Smooth muscle cell (in vitro differentiated cells): ENCODE data around the gene KIRREL3. TPM values are rescaled to one million over a fixed set of nuclear protein-coding genes. Genes with fewer than 3 reads are reported as not detected.

ENCODE experiments used
- DNase-seq: peaks from one replicate; lab custom pipeline; 2025; ENCODE audit not compliant: unreplicated experiment; lab: John Stamatoyannopoulos, UW
- H2AFZ ChIP-seq: fragments of 200-600 bp; sonication (generic); 2 replicates; pipeline ENCODE4 v1.6.0; 2016; ENCODE audit warnings: antibody characterized with exemption, low read depth, mild to moderate bottlenecking
- H3F3A ChIP-seq: fragments of 200-600 bp; sonication (generic); 2 replicates; pipeline ENCODE4 v1.6.0; 2017; ENCODE audit warnings: antibody characterized with exemption, low read depth
- H3K27ac ChIP-seq: fragments of 200-600 bp; sonication (generic); 2 replicates; pipeline ENCODE4 v1.5.1; 2016; ENCODE audit warnings: low read depth, mild to moderate bottlenecking
- H3K27me3 ChIP-seq: fragments of 200-600 bp; sonication (generic); 2 replicates; pipeline ENCODE4 v1.6.1; 2016; ENCODE audit warnings: low read depth, mild to moderate bottlenecking
- H3K36me3 ChIP-seq: fragments of 200-600 bp; sonication (generic); 2 replicates; pipeline ENCODE4 v1.5.1; 2016; ENCODE audit warnings: low read depth
- H3K4me1 ChIP-seq: fragments of 200-600 bp; sonication (generic); 2 replicates; pipeline ENCODE4 v1.5.1; 2016; ENCODE audit warnings: low read depth
- H3K4me2 ChIP-seq: fragments of 200-600 bp; sonication (generic); 2 replicates; pipeline ENCODE4 v1.6.0; 2016; ENCODE audit warnings: mild to moderate bottlenecking
- H3K4me3 ChIP-seq: fragments of 200-600 bp; sonication (generic); 2 replicates; pipeline ENCODE4 v1.5.1; 2016; ENCODE audit warnings: mild to moderate bottlenecking
- H3K79me2 ChIP-seq: fragments of 200-600 bp; sonication (generic); 2 replicates; pipeline ENCODE4 v1.6.0; 2016; ENCODE audit warnings: low read depth, mild to moderate bottlenecking
- H3K9ac ChIP-seq: fragments of 200-600 bp; sonication (generic); 2 replicates; pipeline ENCODE4 v1.6.0; 2016; ENCODE audit warnings: low read depth
- H3K9me3 ChIP-seq: fragments of 200-600 bp; sonication (generic); replicated peaks from 2 replicates; pipeline ENCODE4 v1.5.1; 2016; ENCODE audit warnings: low read depth
- H4K20me1 ChIP-seq: fragments of 200-600 bp; sonication (generic); 2 replicates; pipeline ENCODE4 v1.6.0; 2016; ENCODE audit warnings: low read depth
- WGBS: methylation state at CpG from one replicate; pipeline ENCODE4 v1.1.7; 2016; ENCODE audit warnings: low lambda C conversion rate; 5-methylcytosine and 5-hydroxymethylcytosine counted together
- polyA plus RNA-seq: library from polyadenylated mRNA; unstranded; fragments of >200 nt; fragmentation: Nextera tagmentation; extraction: Ambion mirVana; gene quantifications from 2 replicates; pipeline ENCODE4 v1.2.1, GENCODE V29; 2016
- total RNA-seq: library from RNA; depleted of rRNA; stranded (reverse); fragments of >200 nt; gene quantifications from 2 replicates; pipeline ENCODE4 v1.2.3, GENCODE V29; 2014
- TF ChIP-seq, protein P1 (sequence below): fragments of 200-600 bp; sonication (generic); IDR thresholded peaks from 2 replicates; pipeline ENCODE4 v1.5.1; 2017; ENCODE audit warnings: borderline replicate concordance, mild to moderate bottlenecking, antibody characterized with exemption; ENCODE audit not compliant: insufficient read depth, poor library complexity, severe bottlenecking

KIRREL3 gene
- total and polyA plus RNA-seq, 2 experiments from 2014 or later: 1.2 TPM; not detected in 1

DNA sequence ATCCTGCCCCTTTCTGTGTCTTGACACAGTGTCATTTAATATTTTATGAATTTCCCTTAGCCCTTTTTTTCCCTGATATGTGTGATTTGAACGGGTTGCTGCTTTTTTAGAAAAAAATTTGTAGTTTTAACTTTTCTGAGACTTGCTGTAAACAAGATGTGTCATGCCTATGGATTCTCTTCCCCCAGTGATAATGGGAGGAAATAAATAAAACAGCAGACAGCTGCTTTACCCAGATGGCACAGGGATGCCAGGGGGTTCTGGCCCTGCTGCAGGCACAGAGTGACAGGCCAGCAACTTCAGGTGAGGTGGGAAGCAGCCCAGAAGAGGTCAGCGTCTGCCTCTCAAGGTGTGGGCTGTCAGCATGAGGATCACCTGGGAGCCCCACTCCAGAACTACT is 266.9 kb downstream of the KIRREL3 start:
- Histone ChIP-seq H2AFZ (no peak overlapping the region), H4K20me1 (no peaks in the 10 kb centered on the region), H3K27me3 (peaks cover 5% of the 10 kb centered on the region), H3K4me2 (no peak overlapping the region), H3F3A (no peaks in the 10 kb centered on the region), H3K27ac (no peak overlapping the region), H3K9me3 (no peaks in the 10 kb centered on the region), H3K4me3 (no peak overlapping the region), H3K4me1 (no peaks in the 10 kb centered on the region), H3K36me3 (no peaks in the 10 kb centered on the region), H3K9ac (no peak overlapping the region), H3K79me2 (no peaks in the 10 kb centered on the region)
- DNase-seq: no peak
- 74% methylated on average over 2 of the region's 2 CpGs for WGBS
- TF ChIP-seq, protein P1, sequence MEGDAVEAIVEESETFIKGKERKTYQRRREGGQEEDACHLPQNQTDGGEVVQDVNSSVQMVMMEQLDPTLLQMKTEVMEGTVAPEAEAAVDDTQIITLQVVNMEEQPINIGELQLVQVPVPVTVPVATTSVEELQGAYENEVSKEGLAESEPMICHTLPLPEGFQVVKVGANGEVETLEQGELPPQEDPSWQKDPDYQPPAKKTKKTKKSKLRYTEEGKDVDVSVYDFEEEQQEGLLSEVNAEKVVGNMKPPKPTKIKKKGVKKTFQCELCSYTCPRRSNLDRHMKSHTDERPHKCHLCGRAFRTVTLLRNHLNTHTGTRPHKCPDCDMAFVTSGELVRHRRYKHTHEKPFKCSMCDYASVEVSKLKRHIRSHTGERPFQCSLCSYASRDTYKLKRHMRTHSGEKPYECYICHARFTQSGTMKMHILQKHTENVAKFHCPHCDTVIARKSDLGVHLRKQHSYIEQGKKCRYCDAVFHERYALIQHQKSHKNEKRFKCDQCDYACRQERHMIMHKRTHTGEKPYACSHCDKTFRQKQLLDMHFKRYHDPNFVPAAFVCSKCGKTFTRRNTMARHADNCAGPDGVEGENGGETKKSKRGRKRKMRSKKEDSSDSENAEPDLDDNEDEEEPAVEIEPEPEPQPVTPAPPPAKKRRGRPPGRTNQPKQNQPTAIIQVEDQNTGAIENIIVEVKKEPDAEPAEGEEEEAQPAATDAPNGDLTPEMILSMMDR: no peak

DNA sequence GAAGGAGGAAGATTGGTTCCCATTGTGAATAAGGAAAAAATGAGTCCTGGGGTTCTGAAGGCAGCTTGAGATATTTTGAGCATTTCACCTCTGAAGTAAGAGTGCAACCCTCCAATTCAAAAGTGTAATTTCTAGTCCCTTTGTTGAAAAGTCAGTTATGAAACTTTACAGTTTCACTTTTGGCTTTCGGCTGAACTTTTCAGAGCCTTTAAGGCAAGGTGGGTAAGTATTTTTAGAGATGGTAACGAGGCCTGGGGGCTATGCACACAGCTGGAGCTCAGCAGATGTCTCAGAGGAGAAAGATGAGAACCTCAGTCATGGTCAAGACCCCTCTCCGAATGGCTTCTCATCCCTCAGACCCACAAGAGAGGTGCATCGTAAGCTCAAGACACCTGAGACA is 267.6 kb downstream of the KIRREL3 start:
- H3K79me2 ChIP-seq: no peaks in the 10 kb centered on the region
- H3K27me3 ChIP-seq: peaks cover 5% of the 10 kb centered on the region
- H3K4me2 ChIP-seq: no peak overlapping the region
- no peaks in the 10 kb centered on the region for H3K36me3 ChIP-seq
- no peak for DNase-seq
- no peak overlapping the region for H2AFZ ChIP-seq
- H3F3A ChIP-seq: no peaks in the 10 kb centered on the region
- 63% methylated on average over 4 of the region's 4 CpGs for WGBS
- no peak overlapping the region for H3K27ac ChIP-seq
- no peak overlapping the region for H3K4me3 ChIP-seq
- H3K9ac ChIP-seq: no peak overlapping the region
- TF ChIP-seq, protein P1: no peak
- no peaks in the 10 kb centered on the region for H3K4me1 ChIP-seq
- H4K20me1 ChIP-seq: no peaks in the 10 kb centered on the region
- no peaks in the 10 kb centered on the region for H3K9me3 ChIP-seq

DNA sequence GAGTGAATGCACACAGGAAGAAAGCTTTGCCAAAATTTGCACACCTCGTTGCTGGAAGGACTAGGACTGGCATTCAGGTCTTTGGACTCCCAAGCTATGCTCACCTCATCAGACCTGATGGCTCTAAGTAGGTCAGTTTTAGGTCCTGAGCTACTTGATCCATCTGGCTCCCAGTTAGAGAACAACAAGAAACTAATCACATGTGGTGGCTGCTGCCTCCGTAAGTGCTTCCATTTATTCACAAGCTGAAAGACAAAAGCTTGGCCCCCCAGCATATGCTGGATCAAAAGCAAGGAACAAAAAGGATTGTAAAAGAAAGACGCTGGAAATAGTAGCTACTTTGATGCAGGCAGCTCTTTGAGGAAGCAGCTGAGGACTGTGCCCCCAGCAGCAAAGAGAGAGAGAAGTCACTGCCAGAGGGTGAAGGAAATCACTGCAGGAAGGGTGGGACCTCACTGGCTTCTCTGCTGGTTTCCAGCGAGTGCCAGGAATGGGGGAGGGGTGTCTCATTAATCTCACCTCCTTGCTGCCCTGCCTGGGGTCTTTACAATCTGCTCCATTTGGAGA is 268.9 kb downstream of the KIRREL3 start:
- no peaks in the 10 kb centered on the region for H3K4me1 ChIP-seq
- no peak overlapping the region for H2AFZ ChIP-seq
- H3K36me3 ChIP-seq: no peaks in the 10 kb centered on the region
- no peaks in the 10 kb centered on the region for H3F3A ChIP-seq
- no peak overlapping the region for H3K9ac ChIP-seq
- H3K27me3 ChIP-seq: peaks cover 11% of the 10 kb centered on the region
- H3K9me3 ChIP-seq: no peaks in the 10 kb centered on the region
- no peak for DNase-seq
- no peak overlapping the region for H3K4me2 ChIP-seq
- H3K79me2 ChIP-seq: no peaks in the 10 kb centered on the region
- 71% methylated on average over 4 of the region's 4 CpGs for WGBS
- no peak overlapping the region for H3K27ac ChIP-seq
- H4K20me1 ChIP-seq: no peaks in the 10 kb centered on the region
- H3K4me3 ChIP-seq: no peak overlapping the region
- TF ChIP-seq, protein P1: no peak

DNA sequence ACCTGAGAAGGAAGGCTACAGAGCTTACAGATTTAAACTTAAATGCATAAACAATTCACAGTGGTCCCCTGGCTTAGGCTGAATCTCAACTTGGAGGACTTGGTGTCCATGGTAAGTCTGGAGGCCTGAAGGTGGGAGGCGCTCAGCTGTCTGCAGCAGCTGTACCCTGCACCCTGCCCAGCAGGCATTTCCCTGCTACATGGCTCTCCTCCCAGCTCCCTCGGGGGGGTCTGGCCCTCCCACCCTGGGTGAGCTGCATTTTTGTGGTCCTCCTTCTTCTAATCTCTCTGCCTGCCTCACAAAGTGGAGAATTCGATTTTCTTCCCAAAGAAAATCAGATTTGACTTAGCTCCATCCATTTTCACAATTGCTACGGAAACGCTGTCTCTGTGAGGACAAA is 273.2 kb downstream of the KIRREL3 start:
- 79% methylated on average over 5 of the region's 5 CpGs for WGBS
- H3K9ac ChIP-seq: no peak overlapping the region
- no peaks in the 10 kb centered on the region for H3F3A ChIP-seq
- H3K27me3 ChIP-seq: peaks cover 11% of the 10 kb centered on the region
- no peak overlapping the region for H3K4me3 ChIP-seq
- H2AFZ ChIP-seq: no peak overlapping the region
- H3K9me3 ChIP-seq: no peaks in the 10 kb centered on the region
- no peaks in the 10 kb centered on the region for H4K20me1 ChIP-seq
- no peaks in the 10 kb centered on the region for H3K36me3 ChIP-seq
- H3K4me1 ChIP-seq: no peaks in the 10 kb centered on the region
- TF ChIP-seq, protein P1: no peak
- no peak overlapping the region for H3K4me2 ChIP-seq
- no peaks in the 10 kb centered on the region for H3K79me2 ChIP-seq
- no peak overlapping the region for H3K27ac ChIP-seq
- DNase-seq: no peak
